CD4-positive, alpha-beta T cell treated with Interleukin-17A for 4 hours (primary cell): ENCODE data around the gene CCDC141.

Experiments used
- DNase-seq: peaks from one replicate; pipeline ENCODE4 v3.0.0-alpha.2; 2020; ENCODE audit warnings: mixed read lengths

CCDC141 gene

DNA sequence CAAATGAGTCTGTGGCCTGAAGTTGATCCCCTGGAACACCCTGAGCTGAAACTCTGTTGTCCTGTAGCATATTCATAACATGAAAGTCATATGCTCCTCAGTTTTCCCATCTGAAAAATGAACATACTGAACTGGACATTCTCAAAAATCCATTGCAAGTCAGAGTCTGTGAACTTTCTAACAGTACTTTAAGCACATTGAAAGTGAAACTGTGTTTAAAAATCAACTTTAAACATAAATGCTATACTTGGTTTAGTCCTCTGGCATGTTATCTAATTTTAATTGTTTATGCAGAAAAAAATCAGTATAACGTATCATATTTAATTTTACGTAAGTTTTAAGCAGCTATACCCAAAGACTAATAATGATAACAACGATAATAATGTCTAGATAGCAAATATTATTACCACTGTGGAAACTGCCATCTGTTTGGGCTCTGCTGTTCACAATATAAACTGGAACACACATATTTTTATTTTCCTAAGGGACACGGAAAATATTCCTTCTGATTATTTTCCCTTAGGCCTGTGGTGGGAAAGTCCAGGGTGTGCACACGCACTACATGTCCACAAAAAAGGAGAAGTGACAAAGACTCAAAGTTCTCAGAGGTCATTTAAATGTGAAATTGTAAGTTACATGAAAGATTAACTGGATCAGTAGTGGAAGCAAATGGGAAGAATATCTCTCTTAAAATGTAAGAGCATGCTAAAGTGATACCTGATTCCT, 186.6 kb downstream of the CCDC141 start:
- no peak for DNase-seq

- DNase-seq: no peak
These were observed 189.4 kb downstream of the CCDC141 start for GRCh38 chr2:178860551-178860950.

DNA sequence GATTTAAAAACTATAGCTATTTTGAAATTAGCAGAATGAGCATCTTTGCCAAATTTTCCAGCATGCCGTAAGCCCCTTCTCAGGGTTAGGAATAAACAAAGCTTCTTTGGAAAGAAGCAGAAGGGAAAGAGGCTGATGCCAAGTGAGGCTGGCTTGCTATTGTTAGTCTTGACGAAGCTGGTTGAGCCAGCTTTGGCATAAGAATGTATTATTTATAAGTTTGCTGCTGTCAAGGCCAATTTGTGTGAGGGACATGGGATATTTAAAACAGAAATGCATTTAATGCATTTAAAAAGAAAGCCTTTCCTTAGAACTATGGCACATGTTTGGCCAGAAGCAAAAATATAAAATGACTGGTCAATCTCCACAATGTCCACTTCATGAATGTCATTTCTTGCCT, 190.2 kb downstream of the CCDC141 start:
- no peak for DNase-seq

GRCh38 chr2:178858896-178859625, 190.9 kb downstream of the CCDC141 start:
- DNase-seq: no peak

DNA sequence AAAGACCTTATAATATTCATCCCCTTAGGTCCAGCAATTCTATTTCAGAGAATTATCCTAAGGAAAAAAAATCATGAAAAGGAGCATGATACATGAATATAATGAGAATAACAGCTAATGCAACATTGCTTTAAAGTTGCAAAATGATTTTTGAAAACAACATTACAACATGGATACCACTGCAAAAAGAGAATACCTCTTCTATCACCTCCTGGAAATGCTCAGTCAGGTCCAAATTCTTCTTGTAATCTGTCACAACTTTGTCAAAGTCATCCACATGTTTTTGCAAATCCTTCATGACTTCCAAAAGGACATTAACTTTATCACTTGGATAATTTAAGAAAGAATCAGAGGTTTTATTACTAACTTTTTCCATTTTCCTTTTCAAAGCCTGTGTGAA, 194.8 kb downstream of the CCDC141 start:
- no peak for DNase-seq

GRCh38 chr2:178848335-178848734, 201.6 kb downstream of the CCDC141 start:
- no peak for DNase-seq

DNA sequence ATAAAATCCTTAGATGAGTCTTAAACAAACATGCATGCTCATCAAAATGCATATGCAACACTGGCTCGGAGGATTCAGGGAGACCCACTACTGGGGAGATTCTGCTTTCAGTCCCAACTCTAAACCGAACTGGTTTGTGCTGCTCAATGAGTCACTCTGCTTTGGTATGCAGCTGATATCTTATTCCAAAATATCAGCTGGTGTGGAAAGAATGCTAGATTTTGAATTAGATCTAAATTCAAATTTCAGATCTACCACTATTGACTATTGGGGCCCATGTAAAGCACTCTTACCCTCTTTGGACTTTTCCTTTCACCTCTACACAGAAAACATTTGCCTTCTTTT, 203.5 kb downstream of the CCDC141 start:
- no peak for DNase-seq

GRCh38 chr2:178845566-178846457, 204.1 kb downstream of the CCDC141 start:
- no peak for DNase-seq

- DNase-seq: no peak
These were observed 205.2 kb downstream of the CCDC141 start for GRCh38 chr2:178844701-178845100.

GRCh38 chr2:178844269-178844668, 205.7 kb downstream of the CCDC141 start:
- DNase-seq: no peak

DNA sequence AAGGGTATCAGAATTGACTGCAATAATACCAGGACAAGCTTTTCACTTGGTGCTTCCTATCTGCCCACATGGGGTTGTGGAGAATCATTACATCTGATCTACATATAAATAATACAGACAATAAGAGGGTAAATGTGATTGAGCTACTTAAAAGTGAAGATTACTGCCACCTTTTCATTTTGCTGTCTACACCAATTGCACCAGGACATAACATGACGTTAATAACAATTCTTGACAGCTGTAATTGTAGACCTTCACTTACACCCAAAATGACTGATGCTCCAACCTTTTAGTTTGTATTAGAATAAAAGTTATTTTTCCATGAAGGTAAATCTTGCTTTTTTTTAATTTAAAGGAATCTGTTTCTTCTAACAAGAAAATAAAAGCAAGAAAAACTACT, 206.2 kb downstream of the CCDC141 start:
- DNase-seq: no peak

DNA sequence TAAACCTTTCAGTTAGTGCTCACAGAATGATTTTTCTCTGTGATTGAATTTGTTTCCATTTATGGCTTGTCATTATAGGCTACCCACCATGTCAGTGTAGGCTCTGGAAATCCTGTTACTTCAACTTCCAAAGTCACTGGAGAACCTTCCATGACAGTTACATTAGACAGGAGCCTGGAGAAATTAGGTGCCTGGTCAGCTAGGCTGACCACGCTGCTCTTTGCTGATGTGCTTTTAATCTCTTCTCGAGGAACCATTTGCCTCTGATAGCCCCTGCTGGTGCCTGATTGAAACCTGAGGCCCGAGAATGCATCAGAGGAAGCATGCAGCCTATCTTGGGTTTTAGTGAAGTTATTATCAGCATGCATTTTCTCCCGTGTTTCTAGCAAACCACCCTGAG, 213.1 kb downstream of the CCDC141 start:
- DNase-seq: no peak

DNA sequence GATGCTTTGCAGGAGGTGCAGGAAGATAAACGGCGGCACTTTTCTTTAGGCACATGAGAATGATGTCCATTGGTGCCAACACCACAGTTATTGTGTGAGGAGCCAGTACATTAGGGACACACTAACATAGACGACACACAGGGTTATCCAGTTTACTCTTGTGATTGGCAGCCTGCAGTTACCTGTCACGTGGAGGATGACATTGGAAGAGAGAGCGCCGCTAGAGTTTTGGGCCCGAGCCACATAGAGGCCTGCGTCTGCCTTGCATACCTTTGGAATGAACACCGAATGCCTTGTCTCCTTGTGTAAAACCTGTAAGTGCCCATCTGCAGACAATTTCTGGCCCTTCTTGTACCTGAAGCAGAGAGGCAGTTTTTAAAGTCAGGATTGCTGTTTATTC, 215.9 kb downstream of the CCDC141 start:
- no peak for DNase-seq

- no peak for DNase-seq
These were observed 216.6 kb downstream of the CCDC141 start for GRCh38 chr2:178833382-178833781.

DNA sequence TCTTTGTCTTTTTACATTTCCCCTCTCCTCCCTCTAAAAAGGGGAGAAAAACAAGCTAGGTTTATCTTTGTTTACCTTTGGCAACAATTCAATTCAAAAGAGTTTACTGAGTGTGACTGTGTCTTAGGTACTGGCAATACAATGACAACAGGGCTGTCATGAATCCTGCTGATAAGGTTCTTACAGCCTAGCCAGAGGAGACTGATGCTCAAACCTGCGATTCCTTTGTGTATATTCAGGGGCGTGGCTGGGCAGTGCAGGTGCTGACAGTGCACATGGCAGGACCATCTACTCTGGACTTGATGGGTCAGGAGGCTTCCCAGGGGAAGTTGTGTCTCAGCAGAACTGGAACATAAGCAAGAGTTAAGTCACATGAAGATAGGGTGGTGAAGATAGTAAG, 219.5 kb downstream of the CCDC141 start:
- no peak for DNase-seq

- no peak for DNase-seq
These were observed 220.0 kb downstream of the CCDC141 start for GRCh38 chr2:178829981-178830380.

DNA sequence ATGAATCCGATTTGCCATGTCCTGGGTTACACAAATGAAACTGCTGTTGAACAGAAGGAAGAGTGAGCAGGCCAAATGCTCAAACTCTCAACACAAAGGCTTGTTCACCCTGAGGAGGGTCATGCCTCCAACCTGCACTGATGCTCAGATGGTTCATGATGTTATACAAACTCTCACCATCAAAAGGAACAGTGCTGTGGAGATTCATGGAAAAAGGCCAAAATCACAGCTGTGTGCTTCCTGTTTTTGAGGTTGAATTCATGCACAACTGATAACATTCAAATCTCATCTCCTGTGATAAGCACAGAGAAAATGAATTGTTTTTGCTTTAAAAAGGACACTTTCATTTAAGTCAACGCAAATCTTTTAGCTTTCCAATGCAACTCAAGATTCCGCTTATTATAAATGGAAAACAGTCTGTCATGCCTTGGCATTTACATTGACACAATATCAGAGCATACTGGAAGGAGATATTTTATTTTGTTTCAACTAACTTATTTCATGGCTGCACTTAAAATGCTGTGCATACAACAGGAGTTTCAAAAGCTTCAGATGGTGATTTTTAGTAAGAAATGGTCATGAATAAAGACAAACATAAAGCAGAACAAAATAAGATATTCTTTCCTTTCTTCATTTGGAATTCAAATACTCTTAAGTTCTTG, 220.5 kb downstream of the CCDC141 start:
- DNase-seq: no peak

GRCh38 chr2:178828486-178828881, 221.5 kb downstream of the CCDC141 start:
- DNase-seq: no peak

GRCh38 chr2:178827739-178828485, 222.0 kb downstream of the CCDC141 start:
- no peak for DNase-seq

DNA sequence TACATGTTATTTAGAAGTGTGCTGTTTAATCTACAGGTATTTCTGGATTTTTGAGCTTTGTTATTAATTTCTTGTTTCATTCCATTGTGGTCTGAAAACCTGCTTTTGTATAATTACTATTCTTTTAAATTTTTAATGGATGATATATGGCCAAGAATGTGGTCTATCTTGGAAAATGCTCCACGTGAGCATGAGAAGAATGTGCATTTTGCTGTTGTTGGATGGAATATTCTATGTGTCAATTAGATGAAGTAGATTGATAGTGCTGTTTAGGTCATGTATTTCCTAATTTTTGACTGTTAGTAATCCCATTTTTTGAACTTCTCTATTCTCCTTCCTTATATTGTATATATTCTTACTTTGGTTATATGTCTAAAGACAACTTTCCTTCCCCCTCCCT, 222.8 kb downstream of the CCDC141 start:
- no peak for DNase-seq

DNA sequence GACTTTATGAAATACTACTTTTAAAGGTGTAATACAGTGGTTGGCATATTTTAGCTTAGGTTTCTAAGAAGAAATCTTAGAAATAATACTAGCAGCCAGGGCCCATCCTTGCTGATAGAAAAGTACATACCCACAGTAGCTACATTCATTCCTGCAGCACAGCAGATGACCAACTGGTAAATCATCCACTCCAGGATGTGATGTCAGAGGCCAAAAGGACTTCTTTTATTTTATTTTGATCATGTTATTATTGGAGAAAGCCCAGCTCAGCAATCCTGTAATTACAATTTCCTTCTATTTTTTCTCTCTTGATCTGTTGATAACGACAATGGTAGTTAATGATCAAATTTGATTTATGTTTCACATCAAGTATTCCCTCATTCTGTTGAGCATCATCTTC, 224.8 kb downstream of the CCDC141 start:
- DNase-seq: no peak

- DNase-seq: no peak
These were observed 225.8 kb downstream of the CCDC141 start for GRCh38 chr2:178824181-178824580.
